ENCODE data around the gene WDR27.

The WDR27 gene

DNA sequence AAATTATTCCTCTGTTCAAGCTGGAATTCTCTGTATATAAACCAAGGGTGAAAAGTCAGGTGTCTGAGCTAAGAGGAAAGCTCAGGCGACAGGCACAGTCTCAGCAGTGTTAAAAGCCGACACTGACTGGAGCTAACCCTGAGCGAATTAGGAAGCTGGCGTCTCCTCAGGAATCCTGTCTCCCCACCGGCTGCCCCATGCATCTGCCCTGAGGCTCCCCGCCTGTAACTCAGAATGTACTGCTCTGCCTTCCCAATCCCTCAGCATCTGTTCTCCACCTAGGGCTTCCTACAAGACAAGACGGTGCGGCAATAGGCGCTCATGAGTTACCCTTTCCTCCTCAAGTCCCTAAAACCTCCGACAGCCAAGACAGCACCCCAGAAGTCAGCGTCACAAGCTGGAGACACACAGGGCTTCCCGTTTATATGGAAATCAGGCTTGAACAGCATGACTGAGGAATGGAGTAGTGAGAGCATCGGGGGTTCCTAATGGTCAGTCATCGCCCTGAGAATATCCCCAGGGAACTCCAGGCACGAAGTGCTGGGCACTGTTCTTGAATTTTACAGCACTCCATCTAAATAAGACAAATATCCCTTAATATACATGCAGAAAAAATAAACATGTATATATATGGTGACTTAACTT is 33.5 kb downstream of the WDR27 start:
- POLR2A ChIA-PET (ENCODE audit: low non-redundant PET) = no interaction called here
- CTCF ChIA-PET = no interaction called here
- H3K27ac ChIP-seq = no peak overlapping the region

DNA sequence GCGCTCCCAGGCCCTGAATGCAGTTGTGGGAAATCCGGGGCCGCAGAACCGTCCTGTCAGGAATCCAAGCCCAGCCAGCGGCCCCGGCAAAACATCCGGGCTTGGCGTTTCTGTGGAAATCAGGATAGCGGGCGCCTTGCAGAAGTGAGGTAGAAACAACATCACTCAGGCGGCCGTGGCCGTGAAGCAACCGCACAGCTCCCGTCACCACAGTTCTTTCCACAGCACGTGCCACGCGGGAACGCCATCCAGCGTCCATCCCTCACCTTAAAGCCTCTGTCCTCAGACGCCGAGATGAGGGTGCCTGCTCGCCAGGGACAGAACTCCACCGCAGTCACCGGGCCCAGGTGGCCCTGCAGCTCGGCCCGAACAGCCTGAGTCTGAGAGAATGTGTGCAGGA is 34.1 kb downstream of the WDR27 start:
- POLR2A ChIA-PET (ENCODE audit: low non-redundant PET) = no interaction called here
- TF ChIP-seq, protein P1, sequence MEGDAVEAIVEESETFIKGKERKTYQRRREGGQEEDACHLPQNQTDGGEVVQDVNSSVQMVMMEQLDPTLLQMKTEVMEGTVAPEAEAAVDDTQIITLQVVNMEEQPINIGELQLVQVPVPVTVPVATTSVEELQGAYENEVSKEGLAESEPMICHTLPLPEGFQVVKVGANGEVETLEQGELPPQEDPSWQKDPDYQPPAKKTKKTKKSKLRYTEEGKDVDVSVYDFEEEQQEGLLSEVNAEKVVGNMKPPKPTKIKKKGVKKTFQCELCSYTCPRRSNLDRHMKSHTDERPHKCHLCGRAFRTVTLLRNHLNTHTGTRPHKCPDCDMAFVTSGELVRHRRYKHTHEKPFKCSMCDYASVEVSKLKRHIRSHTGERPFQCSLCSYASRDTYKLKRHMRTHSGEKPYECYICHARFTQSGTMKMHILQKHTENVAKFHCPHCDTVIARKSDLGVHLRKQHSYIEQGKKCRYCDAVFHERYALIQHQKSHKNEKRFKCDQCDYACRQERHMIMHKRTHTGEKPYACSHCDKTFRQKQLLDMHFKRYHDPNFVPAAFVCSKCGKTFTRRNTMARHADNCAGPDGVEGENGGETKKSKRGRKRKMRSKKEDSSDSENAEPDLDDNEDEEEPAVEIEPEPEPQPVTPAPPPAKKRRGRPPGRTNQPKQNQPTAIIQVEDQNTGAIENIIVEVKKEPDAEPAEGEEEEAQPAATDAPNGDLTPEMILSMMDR (conservative IDR thresholded peaks at IDR 0.05; ENCODE audit: low read depth) = no peak
- no peak overlapping the region for H3K27ac ChIP-seq
- DNase-seq (ENCODE audit: low spot score) = no peak
- CTCF ChIA-PET = no interaction called here

More for the DNA sequence above, 33.5 kb downstream of the WDR27 start:
- DNase-seq (ENCODE audit: low spot score) = no peak
- TF ChIP-seq, protein P1 (conservative IDR thresholded peaks at IDR 0.05; ENCODE audit: low read depth) = no peak

GRCh38 chr6:169666441-169666840 is 35.4 kb downstream of the WDR27 start:
- no peak overlapping the region for H3K27ac ChIP-seq
- DNase-seq (ENCODE audit: low spot score) = no peak
- TF ChIP-seq, protein P1 (conservative IDR thresholded peaks at IDR 0.05; ENCODE audit: low read depth) = no peak
- ChIA-PET CTCF (interaction anchor here (0.6 kb wide), 1 partner anchor 60 kb away, joined by 3 read pairs; no protein-coding TSS in a partner anchor), POLR2A (ENCODE audit: low non-redundant PET) (no interaction called here)

- H3K27ac ChIP-seq = 0 out of 2 replicates have a peak overlapping the region, but pooled peaks have one; percentile 37
- TF ChIP-seq, protein P1 (conservative IDR thresholded peaks at IDR 0.05; ENCODE audit: low read depth) = no peak
- DNase-seq (ENCODE audit: low spot score) = peak; percentile 23
- ChIA-PET CTCF (no interaction called here), POLR2A (ENCODE audit: low non-redundant PET) (no interaction called here)
These were observed 36.5 kb downstream of the WDR27 start for GRCh38 chr6:169665289-169665688.

DNA sequence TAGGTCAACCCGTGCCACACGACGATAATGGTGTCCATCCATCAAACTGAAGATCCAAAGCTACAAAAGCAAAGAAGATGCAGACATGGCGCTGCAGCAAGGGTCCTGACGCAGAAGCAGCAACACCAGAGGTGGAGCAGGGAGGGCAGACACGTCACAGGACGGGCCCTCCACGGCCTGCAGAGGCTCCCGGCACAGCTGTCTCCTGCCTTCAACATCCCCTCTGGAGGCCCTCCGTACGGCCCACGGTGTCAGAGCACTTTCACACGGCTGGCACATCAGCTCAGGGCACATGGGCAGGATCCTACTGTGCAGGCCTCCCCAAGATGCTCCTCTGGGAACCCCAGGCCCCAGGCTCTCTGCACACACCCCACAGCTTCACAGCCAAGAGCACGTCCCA is 37.6 kb downstream of the WDR27 start:
- CTCF ChIA-PET = interaction anchor here (0.7 kb wide), 1 partner anchor 655 kb away, joined by 3 read pairs; no protein-coding TSS in a partner anchor
- no peak overlapping the region for H3K27ac ChIP-seq
- TF ChIP-seq, protein P1 (conservative IDR thresholded peaks at IDR 0.05; ENCODE audit: low read depth) = no peak
- no peak for DNase-seq (ENCODE audit: low spot score)
- POLR2A ChIA-PET (ENCODE audit: low non-redundant PET) = no interaction called here

DNA sequence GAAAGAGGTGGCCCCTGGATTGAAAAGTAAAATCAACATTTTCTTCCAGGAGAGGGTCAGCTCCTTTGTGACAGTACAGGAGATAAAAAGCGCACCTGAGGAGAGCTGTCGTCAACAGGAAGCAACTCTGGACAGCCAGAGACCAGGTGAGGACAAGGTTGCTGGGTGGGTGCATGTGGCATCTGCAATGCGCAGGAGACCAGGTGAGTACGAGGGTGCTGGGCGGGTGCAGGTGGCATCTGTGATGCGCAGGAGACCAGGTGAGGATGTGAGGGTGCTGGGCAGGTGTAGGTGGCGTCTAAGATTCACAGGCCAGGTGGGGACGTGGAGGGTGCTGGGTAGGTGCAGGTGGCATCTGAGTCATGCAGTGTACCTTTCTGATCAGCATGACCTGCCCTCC is 38.4 kb downstream of the WDR27 start:
- CTCF ChIA-PET = interaction anchor here (0.7 kb wide), 1 partner anchor 654 kb away, joined by 3 read pairs; no protein-coding TSS in a partner anchor
- DNase-seq (ENCODE audit: low spot score) = no peak
- no peak overlapping the region for H3K27ac ChIP-seq
- TF ChIP-seq, protein P1 (conservative IDR thresholded peaks at IDR 0.05; ENCODE audit: low read depth) = no peak
- POLR2A ChIA-PET (ENCODE audit: low non-redundant PET) = no interaction called here
